DND-41 (cell line): ENCODE results near the gene MYCT1.

Experiments used
- EZH2 ChIP-seq: IDR thresholded peaks from 3 replicates; pipeline ENCODE4 v1.6.1; 2012; ENCODE audit warnings: borderline replicate concordance, low read depth, mild to moderate bottlenecking, moderate library complexity, low read length, inconsistent platforms; ENCODE audit not compliant: severe bottlenecking
- TF ChIP-seq, protein P1 (sequence below): IDR thresholded peaks from 2 replicates; pipeline ENCODE4 v1.5.1; 2012; ENCODE audit warnings: borderline replicate concordance, low read length, moderate library complexity, mild to moderate bottlenecking; ENCODE audit not compliant: poor library complexity, severe bottlenecking; ENCODE audit errors: extremely low read depth

DNA sequence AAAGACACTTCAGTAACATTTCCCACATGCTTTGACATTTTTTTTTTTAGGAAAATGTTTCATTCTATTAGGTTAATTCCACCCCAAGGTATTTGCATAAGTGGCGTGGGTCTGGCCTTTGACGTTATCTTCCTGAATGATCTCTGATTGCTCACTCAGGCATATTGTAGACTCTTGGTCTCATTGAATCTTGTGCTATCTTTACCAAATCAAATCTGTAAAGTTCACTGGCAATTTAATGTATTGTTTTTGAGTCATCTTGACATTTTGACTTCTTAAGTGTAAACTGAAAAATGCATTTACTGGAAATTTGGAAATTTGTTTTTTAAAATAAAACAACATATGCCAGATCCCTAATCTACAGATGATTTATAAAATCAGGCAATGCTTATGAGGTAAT is 36.9 kb downstream of the MYCT1 start:
- no peak for TF ChIP-seq EZH2
- TF ChIP-seq, protein P1, sequence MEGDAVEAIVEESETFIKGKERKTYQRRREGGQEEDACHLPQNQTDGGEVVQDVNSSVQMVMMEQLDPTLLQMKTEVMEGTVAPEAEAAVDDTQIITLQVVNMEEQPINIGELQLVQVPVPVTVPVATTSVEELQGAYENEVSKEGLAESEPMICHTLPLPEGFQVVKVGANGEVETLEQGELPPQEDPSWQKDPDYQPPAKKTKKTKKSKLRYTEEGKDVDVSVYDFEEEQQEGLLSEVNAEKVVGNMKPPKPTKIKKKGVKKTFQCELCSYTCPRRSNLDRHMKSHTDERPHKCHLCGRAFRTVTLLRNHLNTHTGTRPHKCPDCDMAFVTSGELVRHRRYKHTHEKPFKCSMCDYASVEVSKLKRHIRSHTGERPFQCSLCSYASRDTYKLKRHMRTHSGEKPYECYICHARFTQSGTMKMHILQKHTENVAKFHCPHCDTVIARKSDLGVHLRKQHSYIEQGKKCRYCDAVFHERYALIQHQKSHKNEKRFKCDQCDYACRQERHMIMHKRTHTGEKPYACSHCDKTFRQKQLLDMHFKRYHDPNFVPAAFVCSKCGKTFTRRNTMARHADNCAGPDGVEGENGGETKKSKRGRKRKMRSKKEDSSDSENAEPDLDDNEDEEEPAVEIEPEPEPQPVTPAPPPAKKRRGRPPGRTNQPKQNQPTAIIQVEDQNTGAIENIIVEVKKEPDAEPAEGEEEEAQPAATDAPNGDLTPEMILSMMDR: no peak
